GM12873 (cell line): Measurements from ENCODE around the gene CADM2.

Experiments used
- CTCF ChIP-seq: IDR thresholded peaks from 2 replicates; pipeline ENCODE4 v1.5.1; 2012; ENCODE audit warnings: low read depth, mild to moderate bottlenecking, moderate library complexity, low read length, control low read depth; ENCODE audit not compliant: insufficient read depth; ENCODE audit errors: missing control alignments

The CADM2 gene

GRCh38 chr3:85487375-85487774 is 528.6 kb downstream of the CADM2 start:
- no peak for TF ChIP-seq CTCF

- TF ChIP-seq CTCF, result no peak
Measured at GRCh38 chr3:85495602-85496001, 536.8 kb downstream of the CADM2 start.

GRCh38 chr3:85498177-85498576 is 539.4 kb downstream of the CADM2 start:
- TF ChIP-seq CTCF, result no peak

GRCh38 chr3:85502148-85502875 is 543.5 kb downstream of the CADM2 start:
- TF ChIP-seq CTCF, result no peak

- no peak for TF ChIP-seq CTCF
Measured at GRCh38 chr3:85508659-85509058, 549.9 kb downstream of the CADM2 start.

- TF ChIP-seq CTCF, result no peak
Measured at GRCh38 chr3:85516146-85516545, 557.4 kb downstream of the CADM2 start.

- TF ChIP-seq CTCF, result no peak
Measured at GRCh38 chr3:85524104-85524503, 565.3 kb downstream of the CADM2 start.
